Measurements from ENCODE around the gene C9orf43.

DNA sequence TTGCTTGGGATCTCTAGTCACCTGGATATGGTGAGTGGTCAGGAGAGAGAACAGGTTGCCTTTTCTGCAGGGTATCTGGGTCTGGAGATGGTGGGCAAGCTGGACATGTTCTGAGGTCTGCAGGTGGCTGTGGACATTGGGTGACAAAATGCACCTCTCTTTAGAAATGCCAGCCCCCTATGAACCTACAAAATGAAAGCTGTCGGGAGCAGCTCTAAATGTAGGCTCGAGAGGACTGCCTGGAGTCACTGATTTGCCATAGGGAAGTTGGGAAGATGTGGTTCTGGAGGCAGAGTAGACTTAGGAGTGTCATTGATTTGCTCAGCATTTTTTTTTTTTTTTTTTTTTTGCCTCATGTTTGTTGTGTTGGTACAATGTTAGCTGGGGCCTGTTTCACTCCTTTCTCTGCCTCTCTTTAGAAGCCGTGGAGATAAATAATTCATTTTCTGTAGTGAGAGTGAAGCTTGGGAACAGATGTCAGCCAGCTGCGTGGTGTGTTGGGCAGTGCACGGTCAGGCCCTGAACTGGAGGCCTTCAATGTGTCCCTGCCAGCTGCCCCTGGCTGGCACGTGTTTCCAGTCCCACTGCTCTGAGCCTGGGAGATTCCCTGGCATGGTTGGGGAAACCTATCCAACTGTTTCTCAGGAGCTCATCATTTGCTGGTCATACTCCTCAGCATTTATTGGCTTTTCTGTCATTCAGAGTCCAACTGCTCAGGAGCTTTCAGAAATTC is 58.3 kb downstream of the C9orf43 start:
- TF ChIP-seq, protein P1, sequence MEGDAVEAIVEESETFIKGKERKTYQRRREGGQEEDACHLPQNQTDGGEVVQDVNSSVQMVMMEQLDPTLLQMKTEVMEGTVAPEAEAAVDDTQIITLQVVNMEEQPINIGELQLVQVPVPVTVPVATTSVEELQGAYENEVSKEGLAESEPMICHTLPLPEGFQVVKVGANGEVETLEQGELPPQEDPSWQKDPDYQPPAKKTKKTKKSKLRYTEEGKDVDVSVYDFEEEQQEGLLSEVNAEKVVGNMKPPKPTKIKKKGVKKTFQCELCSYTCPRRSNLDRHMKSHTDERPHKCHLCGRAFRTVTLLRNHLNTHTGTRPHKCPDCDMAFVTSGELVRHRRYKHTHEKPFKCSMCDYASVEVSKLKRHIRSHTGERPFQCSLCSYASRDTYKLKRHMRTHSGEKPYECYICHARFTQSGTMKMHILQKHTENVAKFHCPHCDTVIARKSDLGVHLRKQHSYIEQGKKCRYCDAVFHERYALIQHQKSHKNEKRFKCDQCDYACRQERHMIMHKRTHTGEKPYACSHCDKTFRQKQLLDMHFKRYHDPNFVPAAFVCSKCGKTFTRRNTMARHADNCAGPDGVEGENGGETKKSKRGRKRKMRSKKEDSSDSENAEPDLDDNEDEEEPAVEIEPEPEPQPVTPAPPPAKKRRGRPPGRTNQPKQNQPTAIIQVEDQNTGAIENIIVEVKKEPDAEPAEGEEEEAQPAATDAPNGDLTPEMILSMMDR (IDR thresholded peaks at IDR 0.05), result no peak
- TF ChIP-seq POLR2A (IDR thresholded peaks at IDR 0.05), result no peak

Measured in tibial nerve (tissue), 3 donors.